DOHH2 (cell line): ENCODE results near the gene CPEB3.

Experiments
- H3F3A ChIP-seq: fragments of 200-600 bp; sonication (generic), shearing (Covaris generic); 2 replicates; pipeline ENCODE4 v1.6.0; 2016; ENCODE audit warnings: antibody characterized with exemption, mild to moderate bottlenecking; ENCODE audit not compliant: control insufficient read depth, insufficient read depth
- H3K27ac ChIP-seq: fragments of 200-600 bp; sonication (generic); 2 replicates; pipeline ENCODE4 v1.5.1; 2014; ENCODE audit warnings: low read depth, mild to moderate bottlenecking, low read length, moderate library complexity
- H3K27me3 ChIP-seq: fragments of 200-600 bp; sonication (generic); 2 replicates; pipeline ENCODE4 v1.6.1; 2014; ENCODE audit warnings: mild to moderate bottlenecking, low read length, mixed read lengths; ENCODE audit not compliant: control insufficient read depth
- H3K36me3 ChIP-seq: fragments of 200-600 bp; sonication (generic); 2 replicates; pipeline ENCODE4 v1.6.1; 2014; ENCODE audit warnings: mild to moderate bottlenecking, low read length, moderate library complexity, mixed read lengths; ENCODE audit not compliant: control insufficient read depth
- H3K4me1 ChIP-seq: fragments of 200-600 bp; sonication (generic); 2 replicates; pipeline ENCODE4 v1.6.1; 2014; ENCODE audit warnings: mild to moderate bottlenecking, low read length, mixed read lengths; ENCODE audit not compliant: control insufficient read depth
- H3K4me2 ChIP-seq: fragments of 200-600 bp; sonication (generic); 2 replicates; pipeline ENCODE4 v1.6.0; 2014; ENCODE audit warnings: mild to moderate bottlenecking, low read length, moderate library complexity
- H3K4me3 ChIP-seq: fragments of 200-600 bp; sonication (generic); 2 replicates; pipeline ENCODE4 v1.5.1; 2014; ENCODE audit warnings: mild to moderate bottlenecking, low read length, mixed read lengths
- H3K79me2 ChIP-seq: fragments of 200-600 bp; sonication (generic); 2 replicates; pipeline ENCODE4 v1.6.1; 2014; ENCODE audit warnings: mild to moderate bottlenecking, low read length, mixed read lengths; ENCODE audit not compliant: control insufficient read depth
- H3K9me2 ChIP-seq: fragments of 200-600 bp; sonication (generic); replicated peaks from 2 replicates; pipeline ENCODE4 v1.6.1; 2014; ENCODE audit warnings: mild to moderate bottlenecking, low read length, mixed read lengths; ENCODE audit not compliant: control insufficient read depth
- H3K9me3 ChIP-seq: fragments of 200-600 bp; sonication (generic); 2 replicates; pipeline ENCODE4 v1.6.1; 2014; ENCODE audit warnings: antibody characterized with exemption, low read length, mixed read lengths; ENCODE audit not compliant: control insufficient read depth, insufficient read depth
- H4K20me1 ChIP-seq: fragments of 200-600 bp; sonication (generic); 2 replicates; pipeline ENCODE4 v1.6.0; 2014; ENCODE audit warnings: low read depth, mild to moderate bottlenecking, antibody characterized with exemption, low read length, moderate library complexity; ENCODE audit not compliant: control insufficient read depth, insufficient read depth
- EZH2phosphoT487 ChIP-seq: fragments of 200-600 bp; sonication (generic); IDR thresholded peaks from 2 replicates; pipeline ENCODE4 v1.6.1; 2017; ENCODE audit warnings: borderline replicate concordance, mild to moderate bottlenecking, antibody characterized with exemption, low read length, moderate library complexity, mixed read lengths
- TF ChIP-seq, protein P1 (sequence below): fragments of 200-600 bp; sonication (generic); IDR thresholded peaks from one replicate; pipeline ENCODE4 v1.5.1; 2014; ENCODE audit warnings: antibody characterized with exemption, mild to moderate bottlenecking, low read depth, low read length; ENCODE audit not compliant: poor library complexity, severe bottlenecking

CPEB3 gene

DNA sequence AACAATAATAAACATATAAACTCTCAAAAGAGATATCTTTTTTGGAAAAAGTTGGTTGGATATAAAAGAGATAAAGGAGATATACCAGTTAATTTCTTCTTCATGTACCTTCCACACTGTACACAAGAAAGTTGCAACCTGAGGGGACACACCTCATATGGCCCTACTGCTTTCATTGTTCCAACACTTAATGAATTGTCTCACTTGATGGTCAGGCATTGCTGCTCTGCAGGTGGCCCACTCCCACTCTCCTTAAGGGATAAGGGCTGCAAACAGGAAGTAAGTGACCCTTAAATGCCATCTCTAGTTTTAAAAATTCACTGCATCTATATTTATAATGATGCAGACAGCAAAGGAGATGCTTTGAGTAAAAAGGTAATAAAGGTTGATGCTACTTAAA lies 215.0 kb downstream of the CPEB3 start:
- no peaks in the 10 kb centered on the region for H4K20me1 ChIP-seq

DNA sequence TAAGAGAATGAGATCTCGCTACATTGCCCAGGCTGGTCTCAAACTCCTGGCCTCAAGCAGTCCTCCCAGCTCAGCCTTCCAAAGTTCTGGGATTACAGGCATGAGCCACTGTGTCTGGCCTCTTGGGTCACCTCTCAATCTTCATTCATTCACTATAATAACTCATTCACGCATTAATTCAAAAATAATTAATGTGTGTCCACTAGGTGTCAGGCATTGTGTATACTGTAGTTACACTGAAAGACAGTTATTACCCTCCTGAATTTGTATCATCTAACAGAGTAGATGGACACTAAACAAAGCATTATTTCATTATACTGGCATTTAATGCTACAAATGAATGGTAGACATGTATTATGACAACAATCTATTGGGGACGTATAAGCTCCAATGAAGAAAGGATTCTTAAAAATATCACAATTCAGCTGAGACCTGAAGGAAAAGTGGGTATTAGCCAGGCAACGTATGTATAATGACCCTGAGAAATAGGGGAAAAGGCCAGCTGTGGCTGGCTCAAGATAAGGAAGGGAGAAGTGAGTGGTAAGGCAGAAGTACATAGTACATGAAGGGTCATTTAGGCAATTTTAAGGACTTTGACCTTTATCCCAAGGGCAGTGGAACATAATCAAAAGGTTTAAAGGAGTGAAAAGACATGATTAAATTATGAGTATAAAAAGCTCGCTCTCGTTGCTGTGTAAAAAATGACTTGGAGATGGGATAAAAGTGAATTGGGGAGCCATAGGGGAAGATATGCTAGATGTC lies 216.6 kb downstream of the CPEB3 start:
- TF ChIP-seq, protein P1, sequence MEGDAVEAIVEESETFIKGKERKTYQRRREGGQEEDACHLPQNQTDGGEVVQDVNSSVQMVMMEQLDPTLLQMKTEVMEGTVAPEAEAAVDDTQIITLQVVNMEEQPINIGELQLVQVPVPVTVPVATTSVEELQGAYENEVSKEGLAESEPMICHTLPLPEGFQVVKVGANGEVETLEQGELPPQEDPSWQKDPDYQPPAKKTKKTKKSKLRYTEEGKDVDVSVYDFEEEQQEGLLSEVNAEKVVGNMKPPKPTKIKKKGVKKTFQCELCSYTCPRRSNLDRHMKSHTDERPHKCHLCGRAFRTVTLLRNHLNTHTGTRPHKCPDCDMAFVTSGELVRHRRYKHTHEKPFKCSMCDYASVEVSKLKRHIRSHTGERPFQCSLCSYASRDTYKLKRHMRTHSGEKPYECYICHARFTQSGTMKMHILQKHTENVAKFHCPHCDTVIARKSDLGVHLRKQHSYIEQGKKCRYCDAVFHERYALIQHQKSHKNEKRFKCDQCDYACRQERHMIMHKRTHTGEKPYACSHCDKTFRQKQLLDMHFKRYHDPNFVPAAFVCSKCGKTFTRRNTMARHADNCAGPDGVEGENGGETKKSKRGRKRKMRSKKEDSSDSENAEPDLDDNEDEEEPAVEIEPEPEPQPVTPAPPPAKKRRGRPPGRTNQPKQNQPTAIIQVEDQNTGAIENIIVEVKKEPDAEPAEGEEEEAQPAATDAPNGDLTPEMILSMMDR = peak; percentile 53
- TF ChIP-seq EZH2phosphoT487 = no peak
- Histone ChIP-seq H3K27me3 (no peaks in the 10 kb centered on the region), H3K36me3 (no peaks in the 10 kb centered on the region), H3K4me2 (no peak overlapping the region), H3K9me3 (no peaks in the 10 kb centered on the region), H3K79me2 (no peaks in the 10 kb centered on the region), H3F3A (no peaks in the 10 kb centered on the region), H3K9me2 (no peaks in the 10 kb centered on the region), H3K4me1 (no peaks in the 10 kb centered on the region), H3K4me3 (no peak overlapping the region), H4K20me1 (no peaks in the 10 kb centered on the region), H3K27ac (no peak overlapping the region)

More for the DNA sequence above, 215.0 kb downstream of the CPEB3 start:
- Histone ChIP-seq H3F3A (no peaks in the 10 kb centered on the region), H3K4me1 (no peaks in the 10 kb centered on the region), H3K79me2 (no peaks in the 10 kb centered on the region), H3K4me3 (no peak overlapping the region), H3K27ac (no peak overlapping the region), H3K9me3 (no peaks in the 10 kb centered on the region), H3K27me3 (no peaks in the 10 kb centered on the region), H3K9me2 (no peaks in the 10 kb centered on the region), H3K36me3 (no peaks in the 10 kb centered on the region), H3K4me2 (no peak overlapping the region)
- TF ChIP-seq EZH2phosphoT487 = no peak
- TF ChIP-seq, protein P1 = no peak

DNA sequence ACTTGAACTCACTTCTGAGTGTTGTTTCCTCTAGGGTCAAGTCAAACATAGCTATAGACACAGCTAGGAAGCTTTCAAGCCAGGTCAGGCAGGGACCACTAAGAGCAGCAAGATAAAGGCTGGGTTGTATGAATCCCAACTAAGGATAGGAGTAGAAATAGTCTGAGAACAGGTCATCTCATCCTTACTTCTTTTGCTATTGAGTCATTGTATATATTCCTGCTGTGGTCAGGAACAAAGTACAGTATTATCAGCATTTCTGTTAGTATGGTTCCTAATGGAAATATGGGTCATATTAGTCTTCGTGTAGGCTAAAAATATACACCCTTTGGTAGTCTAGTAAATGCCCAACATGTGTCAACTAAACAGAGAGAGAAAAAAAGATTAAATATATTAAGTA lies 222.0 kb downstream of the CPEB3 start:
- H4K20me1 ChIP-seq = no peaks in the 10 kb centered on the region
- H3K27ac ChIP-seq = no peak overlapping the region
- no peaks in the 10 kb centered on the region for H3K9me3 ChIP-seq
- no peak overlapping the region for H3K4me2 ChIP-seq
- H3K27me3 ChIP-seq = no peaks in the 10 kb centered on the region
- H3K4me3 ChIP-seq = no peak overlapping the region
- H3F3A ChIP-seq = no peaks in the 10 kb centered on the region
- H3K9me2 ChIP-seq = no peaks in the 10 kb centered on the region
- H3K36me3 ChIP-seq = no peaks in the 10 kb centered on the region
- TF ChIP-seq EZH2phosphoT487 = no peak
- TF ChIP-seq, protein P1 = no peak
- no peaks in the 10 kb centered on the region for H3K79me2 ChIP-seq
- H3K4me1 ChIP-seq = no peaks in the 10 kb centered on the region
